Measurements from ENCODE around the gene UBE2R2. TPM values are rescaled to one million over a fixed set of nuclear protein-coding genes. Genes with fewer than 3 reads are reported as not detected.
A peak's percentile ranks its signal among the peaks of the same experiment; 100 is the strongest.

The UBE2R2 gene
- total RNA-seq, 4 donors from 2014 or later = 29.7 to 39.9 (median 34.8) TPM

- no peak overlapping the region for H3K27ac ChIP-seq
These were observed 107.2 kb downstream of the UBE2R2 start for GRCh38 chr9:33923998-33924701.

GRCh38 chr9:33924978-33925797, 108.2 kb downstream of the UBE2R2 start:
- Histone ChIP-seq H3K9me3 (no peaks in the 10 kb centered on the region), H3K27me3 (no peaks in the 10 kb centered on the region), H3K4me3 (no peak overlapping the region), H3K27ac (no peak overlapping the region), H3K36me3 (peaks cover 0 to 83% (median 0%) of the 10 kb centered on the region in 3 donors), H3K4me1 (no peaks in the 10 kb centered on the region)
- TF ChIP-seq CTCF (IDR thresholded peaks at IDR 0.05) (peak in 4 of 6 experiments; percentile 44 to 54 (median 52)), POLR2A (IDR thresholded peaks at IDR 0.05) (no peak)
- DNase-seq = no peak

More at GRCh38 chr9:33923998-33924701, 107.2 kb downstream of the UBE2R2 start:
- Histone ChIP-seq H3K4me3 (no peak overlapping the region), H3K36me3 (peaks cover 0 to 92% (median 0%) of the 10 kb centered on the region in 3 donors), H3K27me3 (no peaks in the 10 kb centered on the region), H3K4me1 (no peaks in the 10 kb centered on the region), H3K9me3 (no peaks in the 10 kb centered on the region)
- TF ChIP-seq POLR2A (IDR thresholded peaks at IDR 0.05) = no peak
- TF ChIP-seq CTCF (IDR thresholded peaks at IDR 0.05) = no peak
- DNase-seq = no peak

- no peak for TF ChIP-seq CTCF (IDR thresholded peaks at IDR 0.05)
- no peak for TF ChIP-seq POLR2A (IDR thresholded peaks at IDR 0.05)
- H3K36me3 ChIP-seq = peaks cover 0 to 83% (median 0%) of the 10 kb centered on the region in 3 donors
- H3K4me3 ChIP-seq = no peak overlapping the region
- no peaks in the 10 kb centered on the region for H3K9me3 ChIP-seq
- DNase-seq = no peak
- H3K4me1 ChIP-seq = no peaks in the 10 kb centered on the region
- no peaks in the 10 kb centered on the region for H3K27me3 ChIP-seq
- H3K27ac ChIP-seq = no peak overlapping the region
These were observed 110.0 kb downstream of the UBE2R2 start for GRCh38 chr9:33926746-33927485.

GRCh38 chr9:33927694-33928093, 110.7 kb downstream of the UBE2R2 start:
- peaks cover 0 to 83% (median 0%) of the 10 kb centered on the region in 3 donors for H3K36me3 ChIP-seq
- H3K27ac ChIP-seq = no peak overlapping the region
- no peak overlapping the region for H3K4me3 ChIP-seq
- no peaks in the 10 kb centered on the region for H3K4me1 ChIP-seq
- no peaks in the 10 kb centered on the region for H3K27me3 ChIP-seq
- DNase-seq = no peak
- TF ChIP-seq CTCF (IDR thresholded peaks at IDR 0.05) = no peak
- TF ChIP-seq POLR2A (IDR thresholded peaks at IDR 0.05) = no peak
- H3K9me3 ChIP-seq = no peaks in the 10 kb centered on the region

- H3K36me3 ChIP-seq = peaks cover 0 to 82% (median 0%) of the 10 kb centered on the region in 3 donors
- TF ChIP-seq POLR2A (IDR thresholded peaks at IDR 0.05) (no peak), CTCF (IDR thresholded peaks at IDR 0.05) (no peak)
- no peaks in the 10 kb centered on the region for H3K27me3 ChIP-seq
- no peak overlapping the region for H3K27ac ChIP-seq
- no peaks in the 10 kb centered on the region for H3K4me1 ChIP-seq
- H3K4me3 ChIP-seq = no peak overlapping the region
- no peaks in the 10 kb centered on the region for H3K9me3 ChIP-seq
- DNase-seq = no peak
These were observed 114.4 kb downstream of the UBE2R2 start for GRCh38 chr9:33931326-33931725.

All from Peyer's patch (tissue), 4 donors.